PC-9 (cell line): ENCODE results near the gene AUH. TPM values are rescaled to one million over a fixed set of nuclear protein-coding genes. Genes with fewer than 3 reads are reported as not detected.

Experiments
- BruUV-seq: library from RNA; stranded (reverse); fragments of 400-500 nt; replicated peaks from 2 replicates; lab custom pipeline; 2021; lab: Mats Ljungman, UMichigan
- CTCF ChIA-PET: fragments of 300-600 bp; sonication (Branson Sonifier 250); formaldehyde crosslinking; loops from one replicate; lab custom pipeline; 2022; ENCODE audit warnings: antibody characterized with exemption; lab: Charles Lee
- POLR2A ChIA-PET: fragments of 300-600 bp; sonication (Branson Sonifier 250); formaldehyde crosslinking; loops from one replicate; lab custom pipeline; 2022; ENCODE audit warnings: antibody characterized with exemption; ENCODE audit not compliant: unreplicated experiment; lab: Charles Lee
- DNase-seq, 2 experiments: peaks; one replicate each; pipeline versions ENCODE4 v3.0.0 to v3.0.0-alpha.2; 2015 to 2022; ENCODE audit warnings: mixed read lengths in 1 of 2
- H2AFZ ChIP-seq: fragments of 200-600 bp; sonication (generic); 2 replicates; pipeline ENCODE4 v1.8.1; 2017; ENCODE audit warnings: antibody characterized with exemption
- H3F3A ChIP-seq: fragments of 200-600 bp; sonication (generic); 2 replicates; pipeline ENCODE4 v1.8.1; 2017; ENCODE audit warnings: antibody characterized with exemption, mild to moderate bottlenecking, low read depth; ENCODE audit not compliant: insufficient read depth
- H3K27ac ChIP-seq: fragments of 200-600 bp; sonication (generic); 2 replicates; pipeline ENCODE4 v1.6.1; 2016; ENCODE audit warnings: mixed run types
- H3K27me3 ChIP-seq: fragments of 200-600 bp; sonication (generic); 2 replicates; pipeline ENCODE4 v1.6.1; 2016; ENCODE audit warnings: low read depth, mixed run types; ENCODE audit not compliant: insufficient read depth
- H3K36me3 ChIP-seq: fragments of 200-600 bp; sonication (generic); 2 replicates; pipeline ENCODE4 v1.6.1; 2016; ENCODE audit warnings: low read depth, mixed run types
- H3K4me1 ChIP-seq: fragments of 200-600 bp; sonication (generic); replicated peaks from 2 replicates; pipeline ENCODE4 v1.6.1; 2016; ENCODE audit warnings: mixed run types; ENCODE audit not compliant: insufficient read depth
- H3K4me2 ChIP-seq: fragments of 200-600 bp; sonication (generic); 2 replicates; pipeline ENCODE4 v1.6.1; 2017; ENCODE audit warnings: mixed run types
- H3K4me3 ChIP-seq: fragments of 200-600 bp; sonication (generic); 2 replicates; pipeline ENCODE4 v1.6.1; 2016; ENCODE audit warnings: mixed run types
- H3K79me2 ChIP-seq: fragments of 200-600 bp; sonication (generic); 2 replicates; pipeline ENCODE4 v1.6.1; 2017; ENCODE audit warnings: low read depth, mixed run types
- H3K9me2 ChIP-seq: fragments of 200-600 bp; sonication (generic); 2 replicates; pipeline ENCODE4 v1.8.1; 2017; ENCODE audit warnings: mild to moderate bottlenecking; ENCODE audit not compliant: insufficient read depth
- H3K9me3 ChIP-seq: fragments of 200-600 bp; sonication (generic); 2 replicates; pipeline ENCODE4 v1.8.1; 2016; ENCODE audit warnings: low read depth; ENCODE audit not compliant: insufficient read depth
- H4K20me1 ChIP-seq: fragments of 200-600 bp; sonication (generic); 2 replicates; pipeline ENCODE4 v1.8.1; 2017; ENCODE audit not compliant: insufficient read depth
- EZH2 ChIP-seq: fragments of 200-600 bp; sonication (generic); IDR thresholded peaks from 2 replicates; pipeline ENCODE4 v1.8.0; 2017; ENCODE audit warnings: antibody characterized with exemption, low read depth
- intact Hi-C: fragments of 100-400 bp; cut with micrococcal nuclease; formaldehyde crosslinking; loops from one replicate; pipeline ENCODE4 v1.10.0; 2022; ENCODE audit not compliant: unreplicated experiment
- total RNA-seq: library from RNA; stranded (reverse); gene quantifications from 2 replicates; pipeline ENCODE4 v1.2.3, GENCODE V29; 2021
- TF ChIP-seq, protein P1 (sequence below): fragments of 200-600 bp; sonication (generic); conservative IDR thresholded peaks from 2 replicates; pipeline ENCODE4 v1.6.1; 2017; ENCODE audit warnings: mixed run types, antibody characterized with exemption, mild to moderate bottlenecking, moderate library complexity

The AUH gene
- total RNA-seq, 1 experiment from 2014 or later = 24.9 TPM

DNA sequence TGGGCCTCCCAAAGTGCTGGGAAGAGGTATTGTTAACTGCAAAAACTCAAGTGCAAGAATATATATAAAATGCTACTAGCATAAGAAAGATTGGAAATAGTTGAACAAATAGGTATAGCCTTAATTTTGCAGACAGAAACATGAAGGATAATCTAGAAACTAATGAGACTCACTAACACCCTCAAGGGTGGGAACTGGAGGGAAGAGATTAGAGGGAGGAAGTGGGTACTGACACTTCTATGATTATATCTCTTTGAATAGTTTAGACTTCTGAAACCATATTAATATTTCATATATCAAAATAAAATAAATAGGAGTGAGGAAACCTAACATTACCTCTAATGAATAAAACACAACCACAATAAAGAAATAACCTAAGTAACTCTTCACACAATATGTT lies 23.0 kb downstream of the AUH start:
- Histone ChIP-seq H3K4me3 (no peak overlapping the region), H3K9me3 (no peaks in the 10 kb centered on the region), H3K27me3 (no peaks in the 10 kb centered on the region), H3K27ac (no peak overlapping the region), H3K4me2 (no peak overlapping the region), H3K36me3 (peaks cover 14% of the 10 kb centered on the region; the same call in 1 of the 2 replicates), H3F3A (no peaks in the 10 kb centered on the region), H3K79me2 (no peaks in the 10 kb centered on the region), H3K4me1 (no peaks in the 10 kb centered on the region), H2AFZ (no peak overlapping the region), H3K9me2 (no peaks in the 10 kb centered on the region), H4K20me1 (no peaks in the 10 kb centered on the region)
- POLR2A ChIA-PET = no interaction called here
- no peak for DNase-seq
- intact Hi-C loops = no loop called here
- CTCF ChIA-PET = no interaction called here
- no TSS peak for BruUV-seq
- TF ChIP-seq, protein P1, sequence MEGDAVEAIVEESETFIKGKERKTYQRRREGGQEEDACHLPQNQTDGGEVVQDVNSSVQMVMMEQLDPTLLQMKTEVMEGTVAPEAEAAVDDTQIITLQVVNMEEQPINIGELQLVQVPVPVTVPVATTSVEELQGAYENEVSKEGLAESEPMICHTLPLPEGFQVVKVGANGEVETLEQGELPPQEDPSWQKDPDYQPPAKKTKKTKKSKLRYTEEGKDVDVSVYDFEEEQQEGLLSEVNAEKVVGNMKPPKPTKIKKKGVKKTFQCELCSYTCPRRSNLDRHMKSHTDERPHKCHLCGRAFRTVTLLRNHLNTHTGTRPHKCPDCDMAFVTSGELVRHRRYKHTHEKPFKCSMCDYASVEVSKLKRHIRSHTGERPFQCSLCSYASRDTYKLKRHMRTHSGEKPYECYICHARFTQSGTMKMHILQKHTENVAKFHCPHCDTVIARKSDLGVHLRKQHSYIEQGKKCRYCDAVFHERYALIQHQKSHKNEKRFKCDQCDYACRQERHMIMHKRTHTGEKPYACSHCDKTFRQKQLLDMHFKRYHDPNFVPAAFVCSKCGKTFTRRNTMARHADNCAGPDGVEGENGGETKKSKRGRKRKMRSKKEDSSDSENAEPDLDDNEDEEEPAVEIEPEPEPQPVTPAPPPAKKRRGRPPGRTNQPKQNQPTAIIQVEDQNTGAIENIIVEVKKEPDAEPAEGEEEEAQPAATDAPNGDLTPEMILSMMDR = no peak
- TF ChIP-seq EZH2 = no peak

DNA sequence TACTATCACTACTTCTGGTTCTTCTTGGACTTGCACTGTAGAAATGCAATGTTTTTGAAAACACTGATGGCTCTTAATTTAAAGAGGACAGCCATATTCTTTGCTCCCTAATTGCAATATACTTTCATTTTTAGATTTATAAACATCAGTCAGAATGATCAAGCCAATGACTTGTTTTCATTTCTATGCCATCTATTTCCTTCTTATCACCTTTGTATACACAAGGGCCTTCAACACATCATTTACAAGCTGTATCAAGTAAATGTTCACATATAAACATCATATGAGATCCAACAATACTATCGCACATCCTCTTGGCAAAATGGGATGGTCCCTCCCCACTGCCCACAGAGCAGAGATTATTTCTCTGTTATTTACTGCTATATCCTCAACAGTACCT lies 24.9 kb downstream of the AUH start:
- no peaks in the 10 kb centered on the region for H3K79me2 ChIP-seq
- no peaks in the 10 kb centered on the region for H3K27me3 ChIP-seq
- no peaks in the 10 kb centered on the region for H3F3A ChIP-seq
- no peak overlapping the region for H3K4me3 ChIP-seq
- peaks cover 8% of the 10 kb centered on the region; the same call in 1 of the 2 replicates for H3K36me3 ChIP-seq
- no peaks in the 10 kb centered on the region for H4K20me1 ChIP-seq
- H3K4me1 ChIP-seq = no peaks in the 10 kb centered on the region
- BruUV-seq = no TSS peak
- H3K9me3 ChIP-seq = no peaks in the 10 kb centered on the region
- H3K4me2 ChIP-seq = no peak overlapping the region
- no peak overlapping the region for H2AFZ ChIP-seq
- TF ChIP-seq EZH2 = no peak
- TF ChIP-seq, protein P1 = no peak
- ChIA-PET POLR2A (no interaction called here), CTCF (no interaction called here)
- intact Hi-C loops = no loop called here
- H3K27ac ChIP-seq = no peak overlapping the region
- no peaks in the 10 kb centered on the region for H3K9me2 ChIP-seq
- no peak for DNase-seq

DNA sequence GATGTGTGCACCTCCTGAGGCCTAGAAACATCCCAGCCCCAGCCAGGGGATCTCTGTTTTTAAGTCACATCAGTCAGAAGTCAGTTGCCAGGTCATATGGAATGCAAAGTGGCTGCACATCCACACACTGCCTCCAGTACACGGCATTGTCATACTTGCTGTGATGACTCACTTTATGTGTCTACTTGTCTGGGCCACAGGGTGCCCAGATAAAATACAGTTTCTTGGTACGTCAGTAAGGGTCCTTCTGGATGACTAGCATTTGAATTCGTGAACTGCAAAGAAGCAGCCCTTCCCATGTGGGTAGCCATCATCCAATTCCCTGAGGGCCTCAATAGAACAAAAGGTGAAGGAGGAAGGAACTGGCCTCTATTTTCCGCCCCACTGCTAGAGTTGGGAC lies 27.7 kb downstream of the AUH start:
- ChIA-PET CTCF (no interaction called here), POLR2A (no interaction called here)
- Histone ChIP-seq H3K27me3 (no peaks in the 10 kb centered on the region), H3K27ac (no peak overlapping the region), H3K79me2 (no peaks in the 10 kb centered on the region), H3K9me3 (no peaks in the 10 kb centered on the region), H3K36me3 (peaks cover 9% of the 10 kb centered on the region; the same call in 1 of the 2 replicates), H2AFZ (no peak overlapping the region), H4K20me1 (no peaks in the 10 kb centered on the region), H3F3A (no peaks in the 10 kb centered on the region), H3K4me2 (no peak overlapping the region), H3K4me1 (no peaks in the 10 kb centered on the region), H3K4me3 (no peak overlapping the region), H3K9me2 (no peaks in the 10 kb centered on the region)
- no peak for TF ChIP-seq EZH2
- TF ChIP-seq, protein P1 = no peak
- intact Hi-C loops = no loop called here
- no peak for DNase-seq
- BruUV-seq = no TSS peak
